ENCODE data around the gene PUS7.

DNA sequence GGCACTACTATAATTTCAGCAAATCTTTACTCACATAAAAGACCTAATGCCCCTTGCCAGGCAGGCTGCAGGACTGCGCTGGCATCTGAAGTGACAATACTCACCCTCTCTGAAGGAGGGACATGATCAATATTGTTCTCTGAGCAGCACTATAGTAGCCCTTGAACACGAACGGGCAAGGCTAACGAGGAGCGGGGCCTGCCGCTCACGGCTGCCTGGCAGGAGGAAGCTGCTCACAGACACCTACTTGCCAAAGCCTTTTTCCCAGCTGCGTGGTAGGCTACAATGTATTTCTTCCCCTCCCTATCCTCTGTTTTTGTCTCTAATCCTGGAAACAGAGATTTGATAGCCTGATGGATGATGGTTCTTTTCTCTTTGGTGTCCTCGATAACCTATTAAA lies 19.9 kb downstream of the PUS7 start:
- TF ChIP-seq EP300 (IDR thresholded peaks at IDR 0.05; ENCODE audit: borderline replicate concordance) (no peak), RAD21 (IDR thresholded peaks at IDR 0.05; ENCODE audit: low read depth) (no peak), TEAD4 (IDR thresholded peaks at IDR 0.05) (no peak), EGR1 (IDR thresholded peaks at IDR 0.05) (no peak), FOXM1 (IDR thresholded peaks at IDR 0.05; ENCODE audit: borderline replicate concordance, low read depth) (no peak)
- TF ChIP-seq, protein P1, sequence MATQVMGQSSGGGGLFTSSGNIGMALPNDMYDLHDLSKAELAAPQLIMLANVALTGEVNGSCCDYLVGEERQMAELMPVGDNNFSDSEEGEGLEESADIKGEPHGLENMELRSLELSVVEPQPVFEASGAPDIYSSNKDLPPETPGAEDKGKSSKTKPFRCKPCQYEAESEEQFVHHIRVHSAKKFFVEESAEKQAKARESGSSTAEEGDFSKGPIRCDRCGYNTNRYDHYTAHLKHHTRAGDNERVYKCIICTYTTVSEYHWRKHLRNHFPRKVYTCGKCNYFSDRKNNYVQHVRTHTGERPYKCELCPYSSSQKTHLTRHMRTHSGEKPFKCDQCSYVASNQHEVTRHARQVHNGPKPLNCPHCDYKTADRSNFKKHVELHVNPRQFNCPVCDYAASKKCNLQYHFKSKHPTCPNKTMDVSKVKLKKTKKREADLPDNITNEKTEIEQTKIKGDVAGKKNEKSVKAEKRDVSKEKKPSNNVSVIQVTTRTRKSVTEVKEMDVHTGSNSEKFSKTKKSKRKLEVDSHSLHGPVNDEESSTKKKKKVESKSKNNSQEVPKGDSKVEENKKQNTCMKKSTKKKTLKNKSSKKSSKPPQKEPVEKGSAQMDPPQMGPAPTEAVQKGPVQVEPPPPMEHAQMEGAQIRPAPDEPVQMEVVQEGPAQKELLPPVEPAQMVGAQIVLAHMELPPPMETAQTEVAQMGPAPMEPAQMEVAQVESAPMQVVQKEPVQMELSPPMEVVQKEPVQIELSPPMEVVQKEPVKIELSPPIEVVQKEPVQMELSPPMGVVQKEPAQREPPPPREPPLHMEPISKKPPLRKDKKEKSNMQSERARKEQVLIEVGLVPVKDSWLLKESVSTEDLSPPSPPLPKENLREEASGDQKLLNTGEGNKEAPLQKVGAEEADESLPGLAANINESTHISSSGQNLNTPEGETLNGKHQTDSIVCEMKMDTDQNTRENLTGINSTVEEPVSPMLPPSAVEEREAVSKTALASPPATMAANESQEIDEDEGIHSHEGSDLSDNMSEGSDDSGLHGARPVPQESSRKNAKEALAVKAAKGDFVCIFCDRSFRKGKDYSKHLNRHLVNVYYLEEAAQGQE (IDR thresholded peaks at IDR 0.05; ENCODE audit: low read depth): no peak

Measured in Ishikawa (cell line).